NCI-H2196 treated with DMSO at 0.1 percent for 48 hours (cell line): Measurements from ENCODE around the gene STRBP.

Source experiments
- DNase-seq: peaks from one replicate; lab custom pipeline; 2025; ENCODE audit not compliant: unreplicated experiment; lab: John Stamatoyannopoulos, UW

Gene STRBP

DNA sequence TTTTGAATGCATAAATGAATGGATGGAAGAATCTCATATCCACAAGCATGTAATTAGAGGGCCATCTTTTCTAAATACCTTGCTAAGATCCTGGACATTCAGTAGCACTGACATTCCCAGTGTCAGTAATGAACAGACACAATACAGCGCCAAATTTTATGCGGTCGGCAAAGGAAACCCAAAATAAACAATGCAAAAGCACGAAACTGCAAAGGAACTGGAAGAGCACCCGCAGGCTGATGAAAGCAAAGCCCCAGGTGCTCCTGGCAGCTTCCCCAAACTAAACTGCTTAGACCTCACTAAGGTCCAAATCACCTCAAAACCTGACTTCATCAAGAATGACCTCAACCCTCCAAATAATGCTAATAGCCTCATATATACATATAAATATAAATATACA lies 133.0 kb downstream of the STRBP start:
- no peak for DNase-seq

GRCh38 chr9:123132696-123133095 lies 135.7 kb downstream of the STRBP start:
- DNase-seq = no peak

DNA sequence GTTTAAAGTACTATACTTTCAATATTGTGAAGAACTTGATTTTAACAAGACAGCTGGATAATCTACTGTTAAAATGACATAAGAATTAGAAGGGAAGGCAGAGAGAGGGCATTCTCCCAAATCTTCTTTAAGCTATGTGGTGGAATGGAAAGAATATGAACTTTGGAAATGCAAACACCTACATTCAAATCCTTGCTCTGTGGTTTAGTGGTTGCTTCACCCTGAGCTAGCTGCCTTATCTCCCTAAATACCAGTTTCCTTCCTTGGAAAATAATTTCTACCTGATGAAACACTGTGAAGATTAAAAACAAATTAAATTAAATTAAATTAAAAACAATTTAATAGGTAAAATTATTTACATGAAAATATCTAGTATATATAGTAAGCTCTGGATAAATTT lies 136.4 kb downstream of the STRBP start:
- no peak for DNase-seq

- no peak for DNase-seq
These were observed 137.1 kb downstream of the STRBP start for GRCh38 chr9:123131258-123131657.

DNA sequence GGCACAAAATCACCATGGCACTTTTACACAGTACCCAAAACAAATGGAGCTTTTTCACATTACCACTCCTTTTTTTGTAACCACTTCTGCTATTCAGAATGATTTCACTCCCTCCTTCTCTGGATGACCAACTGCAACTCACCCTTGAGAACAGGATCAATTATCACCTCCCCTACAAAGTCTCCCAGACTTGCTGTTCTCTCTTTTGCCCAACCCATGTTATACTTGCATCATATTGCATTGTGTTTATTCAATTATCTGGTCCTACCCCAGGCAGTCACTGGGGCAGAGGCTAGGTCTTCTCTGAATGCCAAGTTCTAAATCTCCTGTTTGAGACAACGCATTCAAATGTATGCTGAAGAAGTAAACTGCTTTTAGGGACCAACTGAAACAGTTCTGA lies 139.0 kb downstream of the STRBP start:
- DNase-seq = no peak

DNA sequence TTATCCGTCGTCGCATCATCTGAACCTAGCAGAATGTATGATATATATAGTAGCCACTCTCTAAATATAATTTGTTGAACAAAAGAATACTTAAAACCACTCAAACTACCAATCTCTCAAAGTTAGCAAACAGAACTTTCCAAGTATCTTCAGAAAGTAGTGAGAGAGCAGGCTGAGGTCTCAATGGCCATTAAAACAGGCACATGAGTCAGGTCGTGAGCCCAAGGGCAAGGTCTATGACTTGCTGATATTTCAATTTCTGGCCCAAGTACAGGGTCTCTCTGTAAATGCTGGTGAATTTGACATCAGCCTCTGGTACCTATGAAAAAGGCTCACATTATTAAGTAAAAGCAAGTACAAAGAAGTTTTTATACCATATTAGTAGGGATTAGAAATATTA lies 139.8 kb downstream of the STRBP start:
- no peak for DNase-seq

- no peak for DNase-seq
These were observed 140.8 kb downstream of the STRBP start for GRCh38 chr9:123127512-123128075.

- no peak for DNase-seq
These were observed 146.9 kb downstream of the STRBP start for GRCh38 chr9:123121457-123121856.

GRCh38 chr9:123120953-123121352 lies 147.4 kb downstream of the STRBP start:
- DNase-seq = no peak

DNA sequence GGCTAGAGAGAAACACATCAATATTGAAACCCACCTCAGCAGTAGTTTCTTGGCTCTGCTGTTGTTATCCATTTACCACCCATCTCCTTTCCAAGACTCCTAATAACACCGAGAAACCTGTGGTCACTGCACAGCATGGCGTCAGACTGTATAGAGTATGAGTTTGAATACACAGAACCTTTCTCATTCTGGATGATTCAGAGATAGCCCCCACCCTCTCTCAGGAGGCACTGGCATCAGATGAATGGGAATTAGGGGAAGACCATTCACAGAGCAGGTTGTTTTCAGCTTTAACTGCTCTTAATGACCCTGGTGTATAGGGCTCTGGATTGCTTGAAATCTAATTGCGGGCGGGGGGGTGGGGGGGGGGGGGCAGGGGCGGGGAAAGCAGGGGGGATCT lies 148.3 kb downstream of the STRBP start:
- DNase-seq = no peak

DNA sequence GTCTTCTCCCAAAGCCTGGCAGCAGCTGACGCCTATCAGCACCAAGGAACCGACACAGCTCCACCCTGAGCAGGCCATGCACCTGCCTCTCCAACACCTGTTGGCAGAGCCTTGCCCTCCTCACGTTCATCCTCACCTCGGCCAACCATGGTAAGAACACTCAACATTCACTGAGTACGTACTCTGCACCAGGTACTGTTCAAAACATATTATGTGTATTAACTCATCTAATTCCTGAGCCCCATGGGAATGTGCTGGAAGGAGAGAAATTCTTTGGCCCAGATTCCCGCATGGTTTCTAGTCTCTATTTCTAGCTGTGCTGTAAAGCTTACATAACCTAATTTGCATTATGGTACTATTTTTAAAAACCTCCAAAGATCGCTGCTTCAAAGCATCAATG lies 148.8 kb downstream of the STRBP start:
- no peak for DNase-seq

- DNase-seq = no peak
These were observed 152.3 kb downstream of the STRBP start for GRCh38 chr9:123116036-123116435.

DNA sequence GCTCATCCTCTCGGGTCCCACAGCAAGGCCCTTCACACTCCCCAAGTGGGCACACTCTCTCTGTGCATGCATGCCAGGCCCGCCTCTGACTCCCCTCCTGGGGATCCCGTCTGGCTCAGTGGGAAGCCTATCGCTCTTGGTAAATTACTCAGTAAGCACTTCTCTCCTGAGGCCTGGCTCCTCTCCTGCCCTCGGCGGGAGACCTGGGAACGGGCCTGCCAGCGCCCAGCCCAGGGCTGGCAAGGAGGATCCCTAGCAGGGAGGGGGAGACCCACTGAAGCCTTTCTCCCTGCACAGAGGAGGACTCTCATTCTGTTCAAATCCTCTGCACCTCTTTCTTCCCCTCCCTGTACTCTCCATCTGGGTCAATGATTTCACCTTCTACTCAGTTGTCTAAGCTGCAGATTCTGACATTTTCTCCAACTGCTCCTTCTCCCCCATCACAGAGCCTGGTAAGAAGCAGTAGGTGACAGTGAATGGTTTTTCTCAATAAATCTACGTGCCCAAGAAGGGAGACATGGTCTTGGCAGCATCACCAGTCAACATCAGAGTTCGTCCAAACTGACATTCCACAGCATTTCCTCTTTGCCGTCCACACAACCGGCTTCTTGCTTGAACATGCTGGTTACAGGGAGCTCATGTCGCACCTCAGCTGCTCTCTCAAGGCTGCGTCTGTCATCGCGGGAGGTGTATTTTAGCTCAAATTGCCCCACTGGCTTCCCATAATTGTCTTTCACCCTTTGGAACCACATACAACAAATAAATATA lies 153.1 kb downstream of the STRBP start:
- DNase-seq = no peak

DNA sequence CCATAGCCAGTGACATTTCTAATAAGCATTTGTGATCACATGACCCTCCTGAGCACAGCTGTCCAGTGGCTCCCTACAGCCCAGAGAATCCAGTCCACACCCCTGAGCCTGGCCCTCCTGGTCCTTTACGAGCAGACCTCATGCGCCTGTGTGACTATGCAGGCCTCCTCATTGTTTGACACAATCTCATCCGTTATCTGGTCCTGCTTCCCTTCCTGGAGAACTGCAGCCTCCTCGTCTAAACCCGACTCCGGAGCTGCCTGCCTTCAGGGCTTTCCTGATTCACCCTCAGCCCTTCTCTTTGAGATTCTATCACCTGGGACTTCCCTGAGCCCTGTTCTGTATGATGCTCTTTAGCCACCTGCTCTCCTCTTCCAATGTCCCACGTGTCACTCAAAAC lies 155.2 kb downstream of the STRBP start:
- no peak for DNase-seq

GRCh38 chr9:123112015-123112975 lies 156.1 kb downstream of the STRBP start:
- no peak for DNase-seq

DNA sequence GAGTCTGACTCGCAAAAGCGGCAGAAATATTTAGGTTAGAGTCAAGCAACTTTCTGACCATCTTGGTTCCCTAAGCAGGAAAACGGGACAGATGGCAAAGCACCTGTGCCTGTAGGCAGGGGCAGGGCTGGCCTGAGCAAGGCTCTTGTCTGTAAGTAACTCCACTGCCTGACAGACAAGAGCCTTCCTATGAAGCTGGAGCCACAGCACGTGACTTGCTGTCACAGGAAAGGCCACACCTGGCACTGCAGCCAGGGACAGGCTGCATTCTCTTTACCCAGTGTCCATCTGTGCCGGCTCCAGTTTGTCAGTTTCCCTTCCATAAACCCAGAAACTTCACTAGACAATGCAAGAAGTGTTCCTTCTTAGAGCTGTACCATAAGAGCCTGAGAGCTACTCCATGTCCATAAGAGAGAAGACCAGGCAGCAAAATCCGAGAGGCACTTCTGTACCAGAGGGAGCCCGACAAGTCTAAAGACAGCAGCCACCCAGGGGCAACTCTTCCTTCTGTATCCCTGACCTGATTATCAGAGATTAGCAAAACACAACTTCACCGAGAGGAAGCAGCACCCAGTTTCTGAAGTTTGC lies 156.9 kb downstream of the STRBP start:
- DNase-seq = no peak

GRCh38 chr9:123109540-123110279 lies 158.7 kb downstream of the STRBP start:
- DNase-seq = no peak

DNA sequence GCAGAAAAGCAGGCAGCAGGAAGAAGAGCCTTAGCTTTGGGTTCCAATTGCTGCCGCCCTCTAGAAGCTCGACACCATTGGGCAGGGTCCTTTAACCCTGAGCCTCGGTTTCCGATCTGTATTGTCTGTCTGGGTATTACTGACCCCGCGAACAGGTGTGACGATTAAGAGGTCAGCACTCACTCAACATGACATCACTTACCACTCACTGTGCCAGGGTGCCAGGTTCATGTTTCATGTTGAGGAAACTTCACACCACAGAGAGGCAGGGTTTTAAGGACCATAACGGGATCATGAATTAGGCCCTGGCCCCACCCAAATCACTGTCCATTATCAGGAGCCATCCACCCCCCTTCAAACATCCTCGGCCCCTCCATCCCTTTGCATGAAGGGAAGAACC lies 159.4 kb downstream of the STRBP start:
- no peak for DNase-seq

DNA sequence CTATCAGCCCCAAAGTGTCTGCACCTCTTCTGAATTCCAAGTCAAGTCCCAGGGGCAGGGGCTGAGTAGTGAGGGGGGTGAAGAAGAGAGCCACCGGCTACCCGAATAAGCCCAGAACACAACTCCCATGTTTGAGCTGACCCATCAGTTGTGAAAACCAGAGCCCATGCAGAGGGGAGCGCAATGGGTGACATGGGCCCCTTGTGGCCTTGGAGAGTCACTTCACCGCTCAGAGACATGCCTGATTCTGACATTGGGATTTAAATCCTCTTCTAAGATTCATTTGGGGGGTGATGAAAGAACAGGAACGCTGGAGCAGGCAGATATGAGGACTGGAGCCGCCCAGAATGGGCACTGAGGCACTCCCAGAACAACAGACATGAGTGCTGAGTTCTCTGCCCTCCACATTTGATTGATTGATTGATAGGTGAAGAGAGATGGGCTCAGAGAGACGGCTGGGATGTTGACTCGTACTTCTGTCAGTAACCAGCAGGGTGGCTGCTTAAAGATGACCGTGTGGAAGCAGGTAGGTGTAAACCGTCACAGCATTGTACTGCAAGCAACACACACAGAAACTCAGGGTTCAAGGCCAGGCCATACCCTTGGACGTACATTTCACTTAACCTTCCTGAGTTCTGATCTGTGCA lies 160.6 kb downstream of the STRBP start:
- DNase-seq = no peak

GRCh38 chr9:123105490-123105889 lies 162.9 kb downstream of the STRBP start:
- DNase-seq = no peak
